GM18951 (cell line): ENCODE measurements around the gene ATP2B2.

Source experiments
- POLR2A ChIP-seq: IDR thresholded peaks from 4 replicates; pipeline ENCODE4 v1.6.1; 2011; ENCODE audit warnings: mild to moderate bottlenecking; ENCODE audit not compliant: insufficient read length, insufficient read depth; ENCODE audit errors: extremely low read depth
- in situ Hi-C: fragments of 300-500 bp; cut with MboI; formaldehyde crosslinking; loops from one replicate; pipeline ENCODE4 v1.12.0; 2022; ENCODE audit warnings: low sequenced_read_pairs, mixed read lengths, inconsistent platforms; ENCODE audit not compliant: unreplicated experiment

The ATP2B2 gene

DNA sequence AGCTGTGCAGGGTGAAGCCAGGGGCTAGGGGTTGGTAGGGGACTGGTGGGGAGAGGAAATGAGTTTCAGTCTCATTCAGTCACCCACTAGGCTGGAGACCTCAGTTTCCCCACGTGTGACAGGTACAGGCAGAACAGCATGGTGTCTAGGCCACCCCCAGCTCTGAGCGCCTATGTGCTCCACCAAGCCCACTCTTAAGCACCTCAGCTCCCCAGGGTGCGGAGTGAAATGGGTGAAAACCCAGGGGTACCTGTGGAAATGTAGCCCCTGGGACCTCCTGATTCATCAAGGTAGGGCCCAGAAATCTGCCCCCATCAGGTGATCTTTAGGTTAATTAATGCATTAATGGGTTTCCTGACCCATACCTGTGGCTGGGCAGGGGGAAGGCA is 3.7 kb downstream of the ATP2B2 start:
- TF ChIP-seq POLR2A: no peak
- in situ Hi-C loops: no loop called here

DNA sequence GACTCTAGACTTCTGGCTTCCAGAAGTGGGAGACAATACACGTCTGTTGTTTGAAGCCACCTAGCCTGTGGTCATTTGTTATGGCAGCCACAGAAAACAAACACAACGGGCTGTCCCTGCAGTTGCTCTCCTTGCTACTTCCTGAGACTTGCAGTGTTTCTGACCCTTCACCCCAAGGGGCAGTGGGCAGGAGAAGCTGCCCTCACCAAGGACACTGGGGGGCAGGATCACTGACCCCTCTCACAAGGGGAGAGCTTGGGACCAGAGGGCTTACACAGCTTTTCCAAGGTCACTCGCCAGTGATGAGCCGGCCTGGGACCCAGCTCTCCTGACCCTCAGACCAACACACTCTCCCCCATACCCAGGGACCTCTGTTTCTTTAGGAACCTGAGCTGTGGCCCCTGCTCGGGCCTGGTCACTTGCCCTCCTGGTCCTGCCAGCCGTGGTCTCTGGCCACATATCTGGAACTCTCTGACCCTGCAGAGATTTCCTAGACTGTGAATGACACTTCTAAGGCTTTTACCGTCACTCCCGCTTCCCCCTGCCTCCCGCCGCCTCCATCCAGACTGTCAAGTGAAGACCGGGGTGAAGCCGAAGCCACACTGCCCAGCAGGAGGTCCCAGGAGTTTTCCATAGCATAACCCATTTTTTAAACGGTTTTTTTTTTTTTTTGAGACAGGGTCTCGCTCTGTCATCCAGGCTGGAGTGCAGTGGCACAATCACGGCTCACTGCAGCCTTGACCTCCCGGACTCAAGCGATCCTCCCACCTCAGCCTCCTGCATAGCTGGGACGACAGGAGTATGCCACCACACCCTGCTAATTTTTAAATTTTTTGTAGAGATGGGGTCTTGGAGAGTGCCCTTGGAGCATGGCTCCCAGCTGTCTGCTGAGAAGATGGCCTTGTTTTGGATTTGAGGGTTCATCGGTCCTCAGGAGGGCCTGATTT is 4.4 kb downstream of the ATP2B2 start:
- TF ChIP-seq POLR2A: no peak
- in situ Hi-C loops: no loop called here

DNA sequence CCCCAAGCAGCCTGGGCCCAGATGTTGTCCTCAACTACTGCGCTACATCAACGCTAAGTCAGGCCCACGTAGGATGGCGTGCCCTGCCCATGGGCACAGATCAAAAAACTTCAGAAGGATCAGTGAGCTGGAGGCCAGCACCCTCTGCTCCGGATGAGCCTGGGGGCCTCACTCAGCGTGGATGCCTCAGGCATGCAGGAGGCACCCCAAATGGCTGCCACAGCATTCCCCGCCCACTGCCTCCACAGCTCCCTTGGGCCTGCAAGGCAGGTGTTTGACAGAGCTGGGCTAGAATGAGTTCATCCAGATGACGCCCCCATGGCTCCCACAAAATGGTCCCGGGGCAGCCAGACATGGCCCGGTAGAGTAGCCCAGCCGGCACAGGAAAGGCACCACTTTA is 7.1 kb downstream of the ATP2B2 start:
- in situ Hi-C loops: no loop called here
- no peak for TF ChIP-seq POLR2A

DNA sequence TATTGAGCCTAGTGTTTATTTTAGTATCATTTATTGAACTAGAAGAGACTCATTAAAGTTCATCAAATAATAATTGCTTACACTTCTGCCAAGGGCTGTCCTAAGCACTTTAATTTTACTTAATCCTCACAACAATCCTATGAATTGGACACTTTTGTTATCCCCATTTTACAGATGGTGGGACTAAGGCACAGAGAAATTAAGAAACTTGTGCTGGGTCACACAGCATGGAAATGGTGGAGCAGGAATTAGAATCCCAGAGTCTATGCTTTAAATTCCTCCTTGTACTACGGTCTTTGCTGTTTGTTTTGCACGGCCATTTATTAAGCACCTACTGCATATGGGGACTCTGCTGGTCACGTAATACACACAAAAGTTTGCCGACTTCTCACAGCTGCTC is 7.9 kb downstream of the ATP2B2 start:
- TF ChIP-seq POLR2A: no peak
- in situ Hi-C loops: no loop called here

DNA sequence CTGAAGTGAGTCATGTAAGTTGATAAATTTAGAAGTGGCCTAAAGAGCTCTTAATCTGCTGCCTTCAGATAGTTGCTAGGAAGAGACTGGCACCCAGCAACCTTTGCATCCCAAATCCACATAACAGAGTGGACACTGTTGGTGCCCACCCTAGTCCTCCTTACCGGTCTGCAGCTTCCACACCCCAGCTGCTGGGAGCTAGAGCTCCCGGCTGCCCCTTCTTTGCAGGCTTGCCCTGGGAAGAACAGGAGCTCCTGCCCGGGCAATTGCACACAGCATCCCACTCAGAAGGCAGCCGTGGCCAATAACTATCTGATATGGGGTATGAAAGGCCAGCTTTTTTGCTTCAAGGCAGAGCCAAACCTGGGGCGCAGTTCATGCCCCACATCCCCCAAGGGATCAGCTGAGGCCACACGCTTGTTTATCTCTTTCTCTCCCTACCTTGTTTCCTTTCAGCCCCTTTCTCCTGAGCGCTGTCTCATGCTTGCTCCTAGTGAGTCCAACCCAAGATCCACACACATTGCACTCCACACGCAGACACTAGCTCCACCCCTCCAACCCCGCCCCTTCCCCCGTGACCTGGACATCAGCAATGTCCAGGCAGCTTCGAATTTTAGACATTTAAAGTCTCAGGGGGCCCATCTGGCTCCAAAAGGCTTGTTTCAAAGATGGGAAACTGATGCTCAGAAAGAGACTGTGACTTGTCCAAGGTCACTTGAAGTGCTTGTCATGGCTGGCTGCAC is 9.1 kb downstream of the ATP2B2 start:
- TF ChIP-seq POLR2A: no peak
- in situ Hi-C loops: no loop called here

DNA sequence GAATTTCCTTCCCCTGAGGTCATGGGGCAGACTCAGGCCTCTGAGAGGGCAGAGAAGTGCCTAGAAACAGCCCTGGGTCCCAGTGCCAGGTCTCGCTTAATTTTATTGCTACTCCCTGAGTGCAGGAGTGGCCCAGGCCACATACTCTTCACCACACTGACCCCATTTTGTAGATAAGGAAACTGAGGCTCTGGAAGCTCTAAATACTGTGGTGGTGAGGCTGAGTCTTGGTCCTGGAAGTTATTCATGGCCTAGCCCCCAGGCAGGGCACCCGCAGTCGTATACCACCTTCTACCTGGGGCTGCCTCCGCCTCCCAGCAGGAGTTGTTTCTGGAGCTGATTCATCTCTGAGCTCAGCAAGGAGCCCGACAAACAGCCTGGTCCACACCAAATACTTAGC is 9.8 kb downstream of the ATP2B2 start:
- TF ChIP-seq POLR2A: no peak
- in situ Hi-C loops: no loop called here

DNA sequence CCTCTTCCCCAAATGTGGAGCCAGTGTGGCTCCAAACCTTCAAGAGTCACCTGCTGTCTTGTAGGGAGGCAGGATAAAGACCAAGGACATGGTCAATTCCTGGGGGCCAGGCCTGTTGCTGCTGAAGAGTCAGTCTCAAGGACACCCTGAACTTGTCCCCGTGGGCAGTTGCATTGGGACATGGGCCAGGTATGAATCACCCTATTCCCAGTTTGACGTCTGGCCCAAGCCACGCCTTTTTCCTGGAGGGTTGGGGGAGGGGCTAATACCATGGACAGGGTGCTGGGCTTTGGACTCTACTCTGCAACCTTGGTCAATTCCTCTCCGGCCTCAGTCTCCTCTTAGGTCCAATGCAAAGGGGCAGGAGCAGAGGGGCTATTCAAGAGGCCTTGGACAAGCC is 10.4 kb downstream of the ATP2B2 start:
- TF ChIP-seq POLR2A: no peak
- in situ Hi-C loops: no loop called here

DNA sequence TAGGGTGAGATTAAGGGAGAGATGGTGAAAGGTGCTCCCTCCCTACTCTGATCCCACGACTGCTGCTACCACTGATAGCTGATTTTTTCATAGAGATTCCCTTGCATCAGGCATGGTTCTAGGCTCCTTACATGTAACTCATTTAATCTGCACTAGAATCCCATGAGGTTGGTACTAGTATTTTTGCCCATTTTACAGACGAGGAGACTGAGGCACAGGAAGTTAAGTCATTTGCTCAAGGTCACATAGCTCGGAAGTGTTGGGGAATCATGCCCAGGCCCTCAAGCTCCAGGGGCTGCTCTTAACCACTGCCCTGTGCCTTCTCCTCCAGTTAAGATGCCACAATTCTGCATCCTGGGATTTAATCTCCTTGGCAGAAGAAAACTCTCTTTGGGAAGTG is 11.2 kb downstream of the ATP2B2 start:
- TF ChIP-seq POLR2A: no peak
- in situ Hi-C loops: no loop called here

DNA sequence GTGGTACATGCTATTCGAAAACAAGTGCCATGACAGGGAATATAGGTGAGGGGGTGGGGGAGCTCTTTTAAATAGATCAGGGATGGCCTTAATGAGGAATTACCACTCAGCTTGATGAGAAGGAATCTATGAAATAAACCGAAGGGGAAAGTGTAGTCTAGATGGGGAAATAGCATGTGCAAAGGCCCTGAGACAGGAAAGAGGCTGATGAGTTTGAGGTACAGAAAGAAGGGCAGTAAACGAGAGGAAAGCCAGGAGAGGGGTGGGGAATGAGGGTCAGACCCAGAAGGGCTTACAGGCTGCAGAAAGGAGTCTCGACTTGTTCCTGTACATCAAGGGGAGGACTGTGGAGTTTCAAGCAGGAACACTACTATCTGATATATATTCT is 12.2 kb downstream of the ATP2B2 start:
- no peak for TF ChIP-seq POLR2A
- in situ Hi-C loops: no loop called here

DNA sequence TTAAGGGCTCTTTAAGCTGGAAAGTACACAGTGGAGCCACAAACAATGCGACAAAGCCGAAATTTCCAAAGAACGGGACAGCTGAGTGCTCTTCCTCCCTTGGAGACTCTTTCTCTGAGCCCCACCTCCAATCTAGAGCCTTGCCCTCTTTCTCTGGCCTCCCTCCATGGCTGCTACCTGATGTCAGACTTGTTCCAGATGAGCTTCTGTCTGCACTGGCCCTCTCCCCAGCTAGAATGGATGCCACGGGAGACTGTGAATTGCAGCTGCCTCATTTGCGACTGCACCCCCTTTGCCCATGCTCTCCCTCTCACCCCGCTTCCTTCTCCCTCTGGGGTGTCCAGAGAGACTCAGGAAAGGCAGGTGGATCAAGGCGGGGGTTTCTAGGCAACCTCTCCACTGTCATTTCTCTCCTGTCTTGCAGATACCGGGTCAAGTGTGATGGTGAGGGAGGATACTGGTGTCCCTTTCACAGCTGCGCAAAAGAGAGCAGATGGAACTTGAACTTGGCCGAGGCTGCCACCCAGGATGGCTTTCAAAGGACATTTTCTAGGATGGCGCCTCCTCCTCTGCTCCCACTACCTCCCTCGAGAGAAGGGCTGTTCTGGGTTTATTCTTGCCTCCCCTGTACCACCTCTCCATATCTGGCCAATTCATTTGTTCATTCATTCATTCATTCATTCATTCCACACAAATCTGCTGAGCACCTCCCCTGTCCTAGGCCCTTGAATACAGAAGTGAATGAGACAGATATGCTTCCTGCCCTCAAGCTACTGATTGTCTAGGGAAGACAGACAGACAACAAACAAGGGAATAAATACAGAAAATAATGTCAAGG is 12.8 kb downstream of the ATP2B2 start:
- in situ Hi-C loops: no loop called here
- TF ChIP-seq POLR2A: no peak

DNA sequence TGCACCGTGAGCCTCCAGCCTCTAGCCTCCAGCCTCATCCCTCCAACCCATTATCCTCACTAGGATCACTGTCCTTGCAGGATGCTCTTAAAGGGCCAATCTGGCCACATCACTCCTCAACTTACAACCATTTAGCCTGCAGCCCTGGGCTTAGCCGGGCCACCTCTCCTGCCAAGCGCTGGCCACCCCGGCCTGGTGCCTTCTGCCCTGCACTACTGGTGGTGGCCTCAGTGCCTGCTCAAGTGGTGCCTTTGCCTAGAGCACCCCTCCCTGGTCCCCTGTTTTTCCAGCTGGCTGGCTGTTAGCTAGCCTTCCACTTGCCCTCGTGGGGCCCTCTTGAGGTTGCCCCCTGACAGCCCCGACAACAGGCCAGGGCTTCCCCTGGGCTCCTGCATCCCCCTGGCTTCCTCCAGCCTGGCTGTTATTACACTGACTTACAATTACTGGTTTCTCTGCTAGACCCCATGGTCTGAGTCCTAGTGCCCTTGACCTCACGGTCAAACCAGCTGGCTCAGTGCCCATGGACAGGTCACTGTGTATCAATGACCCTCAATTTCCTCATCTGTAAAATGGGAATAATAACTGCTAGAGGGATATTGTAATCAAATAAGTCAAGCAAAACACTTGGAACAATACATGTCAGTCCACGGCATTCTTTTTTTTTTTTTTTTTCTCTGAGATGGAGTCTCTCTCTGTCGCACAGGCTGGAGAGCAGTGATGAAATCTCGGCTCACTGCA is 15.5 kb downstream of the ATP2B2 start:
- in situ Hi-C loops: no loop called here
- no peak for TF ChIP-seq POLR2A

DNA sequence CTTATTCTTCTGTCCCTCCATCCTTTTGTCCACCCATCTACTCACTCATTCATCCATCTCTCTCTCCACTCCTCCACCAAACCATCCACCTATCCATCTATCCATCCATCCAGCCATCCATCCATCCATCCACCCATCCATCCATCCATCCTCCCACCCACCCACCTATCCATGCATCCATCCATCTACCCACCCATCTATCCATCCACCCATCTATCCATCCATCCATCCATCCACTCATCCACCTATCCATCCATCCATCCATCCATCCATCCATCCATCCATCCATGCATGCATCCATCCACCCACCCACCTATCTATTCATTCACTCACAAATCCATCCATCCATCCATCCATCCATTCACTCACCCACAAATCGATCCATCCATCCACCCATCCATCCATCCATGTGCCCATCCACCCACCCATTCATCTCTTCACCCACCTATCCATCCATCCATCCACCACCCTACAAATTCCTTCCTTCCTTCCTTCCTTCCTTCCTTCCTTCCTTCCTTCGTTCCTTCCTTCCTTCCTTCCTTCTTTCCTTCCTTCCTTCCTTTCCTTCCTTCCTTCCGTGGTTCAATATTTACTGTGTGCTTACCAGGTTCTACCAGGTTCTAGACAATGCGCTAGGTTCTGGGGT is 17.3 kb downstream of the ATP2B2 start:
- in situ Hi-C loops: no loop called here
- no peak for TF ChIP-seq POLR2A
